Epithelial cell of proximal tubule (primary cell): ENCODE data around the gene DTNB. TPM values are rescaled to one million over a fixed set of nuclear protein-coding genes. Genes with fewer than 3 reads are reported as not detected.

Experiments used
- DNase-seq: peaks from one replicate; pipeline ENCODE4 v3.0.0-alpha.2; 2011; ENCODE audit warnings: low read depth
- H3K4me3 ChIP-seq: 2 replicates; pipeline ENCODE4 v1.5.1; 2011; ENCODE audit warnings: low read depth, mild to moderate bottlenecking, low read length
- total RNA-seq: library from RNA; depleted of rRNA; stranded (reverse); fragments of >200 nt; gene quantifications from 2 replicates; pipeline ENCODE4 v1.2.3, GENCODE V29; 2015
- TF ChIP-seq, protein P1 (sequence below): conservative IDR thresholded peaks from 2 replicates; pipeline ENCODE4 v1.5.1; 2012; ENCODE audit warnings: low read depth, mild to moderate bottlenecking, low read length

The DTNB gene
- total RNA-seq, 1 donor from 2014 or later = 4.8 TPM

DNA sequence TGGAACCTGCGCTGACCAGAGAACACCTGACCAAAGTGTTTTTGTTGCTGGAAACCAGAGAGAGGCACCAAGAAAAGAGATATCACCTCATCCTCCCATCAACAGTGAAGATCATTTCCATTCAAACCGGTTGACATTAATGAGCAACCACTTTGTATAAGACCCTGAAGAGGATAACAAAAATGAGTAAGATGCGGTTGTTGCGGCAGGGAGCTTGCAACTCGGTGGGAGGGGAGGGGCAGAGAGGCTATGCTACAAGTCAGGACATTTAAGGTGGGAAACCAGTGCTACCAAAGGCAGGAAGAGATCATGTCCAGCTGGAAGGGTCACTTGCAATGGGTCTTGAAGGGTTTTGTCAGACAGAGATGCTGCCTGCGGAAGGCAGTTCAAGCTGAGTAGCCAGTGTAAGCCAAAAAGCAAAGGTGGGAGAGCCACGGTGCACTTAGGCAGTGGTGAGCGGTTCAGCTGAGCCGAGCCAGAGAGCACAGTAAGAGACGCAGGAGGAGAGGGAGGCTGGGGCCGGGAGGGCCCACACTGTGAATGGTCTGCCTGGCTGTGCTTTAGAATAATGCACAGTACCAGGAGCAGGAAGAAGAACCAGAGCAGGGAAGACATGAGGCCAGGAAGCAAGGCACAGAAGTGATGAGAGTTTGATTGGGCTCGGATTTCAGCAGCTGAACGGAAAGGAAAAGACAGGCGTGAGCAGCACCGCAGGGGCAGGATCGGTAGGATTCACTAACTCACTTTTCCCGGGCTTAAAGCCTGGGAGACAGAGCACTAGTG is 24.4 kb upstream of the DTNB start:
- TF ChIP-seq, protein P1, sequence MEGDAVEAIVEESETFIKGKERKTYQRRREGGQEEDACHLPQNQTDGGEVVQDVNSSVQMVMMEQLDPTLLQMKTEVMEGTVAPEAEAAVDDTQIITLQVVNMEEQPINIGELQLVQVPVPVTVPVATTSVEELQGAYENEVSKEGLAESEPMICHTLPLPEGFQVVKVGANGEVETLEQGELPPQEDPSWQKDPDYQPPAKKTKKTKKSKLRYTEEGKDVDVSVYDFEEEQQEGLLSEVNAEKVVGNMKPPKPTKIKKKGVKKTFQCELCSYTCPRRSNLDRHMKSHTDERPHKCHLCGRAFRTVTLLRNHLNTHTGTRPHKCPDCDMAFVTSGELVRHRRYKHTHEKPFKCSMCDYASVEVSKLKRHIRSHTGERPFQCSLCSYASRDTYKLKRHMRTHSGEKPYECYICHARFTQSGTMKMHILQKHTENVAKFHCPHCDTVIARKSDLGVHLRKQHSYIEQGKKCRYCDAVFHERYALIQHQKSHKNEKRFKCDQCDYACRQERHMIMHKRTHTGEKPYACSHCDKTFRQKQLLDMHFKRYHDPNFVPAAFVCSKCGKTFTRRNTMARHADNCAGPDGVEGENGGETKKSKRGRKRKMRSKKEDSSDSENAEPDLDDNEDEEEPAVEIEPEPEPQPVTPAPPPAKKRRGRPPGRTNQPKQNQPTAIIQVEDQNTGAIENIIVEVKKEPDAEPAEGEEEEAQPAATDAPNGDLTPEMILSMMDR = no peak
- DNase-seq = no peak
- H3K4me3 ChIP-seq = no peak overlapping the region

DNA sequence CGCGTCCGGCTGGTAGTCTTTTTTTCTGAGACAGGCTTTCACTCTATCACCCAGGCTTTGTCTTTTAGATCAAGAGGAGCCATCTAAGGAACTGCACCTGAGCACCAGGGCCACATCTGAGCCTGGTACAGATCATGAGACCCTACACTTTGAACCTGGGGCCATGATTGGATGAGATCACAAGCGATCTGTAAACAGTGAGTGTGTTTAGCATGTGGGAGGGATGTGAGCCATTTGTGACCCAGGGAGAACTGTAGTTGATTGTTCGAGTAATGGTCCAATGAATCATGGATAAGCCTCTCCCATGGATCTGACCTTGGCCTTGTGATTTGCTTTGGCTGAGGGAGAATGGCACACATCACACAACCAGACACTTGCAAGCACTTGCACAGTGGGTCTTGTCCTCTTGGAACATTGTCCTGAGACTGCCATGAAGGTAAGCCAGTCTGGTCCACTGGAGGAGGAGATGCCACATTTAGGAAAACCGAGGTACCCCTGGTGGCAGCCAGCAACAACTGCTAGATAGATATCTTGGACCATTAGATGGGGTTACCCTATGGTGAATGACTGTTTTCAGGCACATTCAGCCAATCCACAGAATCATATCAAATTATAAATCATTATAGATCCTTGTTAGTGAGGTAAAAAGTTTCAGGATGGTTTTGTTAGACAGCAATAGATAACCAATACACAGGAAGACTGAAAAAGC is 19.5 kb upstream of the DTNB start:
- no peak overlapping the region for H3K4me3 ChIP-seq
- no peak for DNase-seq
- TF ChIP-seq, protein P1 = no peak

DNA sequence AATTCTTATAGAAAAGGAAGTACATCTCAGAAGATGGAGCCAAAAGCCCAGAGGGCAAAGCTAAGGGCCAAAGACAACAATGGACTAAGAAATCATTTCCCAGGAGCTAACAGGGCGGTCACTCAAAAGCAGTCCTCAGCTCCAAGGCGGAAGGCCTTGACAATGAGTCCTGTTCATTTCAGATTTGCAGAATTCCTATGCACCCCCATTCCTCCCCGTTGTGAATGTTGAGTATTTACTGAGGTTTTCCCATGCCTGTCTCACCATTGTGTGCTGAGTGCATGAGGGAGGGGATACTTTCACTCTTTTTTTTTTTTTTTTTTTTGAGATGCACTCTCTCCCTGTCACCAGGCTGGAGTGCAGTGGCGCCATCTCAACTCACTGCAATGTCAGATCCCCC is 18.8 kb upstream of the DTNB start:
- TF ChIP-seq, protein P1 = no peak
- H3K4me3 ChIP-seq = no peak overlapping the region
- no peak for DNase-seq

DNA sequence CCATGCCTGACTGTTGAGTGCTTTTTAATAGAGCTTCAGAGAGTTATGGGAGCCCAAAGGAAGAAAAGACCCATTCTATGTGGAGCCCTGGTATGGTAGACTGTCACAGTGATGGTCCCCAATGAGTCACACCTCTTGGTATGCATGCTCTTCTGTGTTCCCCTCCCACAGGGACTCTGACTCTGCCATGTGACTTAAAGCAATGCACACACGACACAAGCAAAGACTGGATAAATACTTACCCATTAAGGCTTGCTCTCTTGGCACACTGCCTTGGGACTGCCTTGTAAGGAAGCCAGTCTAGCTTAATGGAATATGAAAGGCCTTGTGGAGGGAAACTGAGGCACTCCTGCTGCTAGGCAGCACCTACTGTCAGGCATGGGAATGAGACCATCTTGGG is 16.7 kb upstream of the DTNB start:
- no peak for DNase-seq
- TF ChIP-seq, protein P1 = no peak
- no peak overlapping the region for H3K4me3 ChIP-seq

DNA sequence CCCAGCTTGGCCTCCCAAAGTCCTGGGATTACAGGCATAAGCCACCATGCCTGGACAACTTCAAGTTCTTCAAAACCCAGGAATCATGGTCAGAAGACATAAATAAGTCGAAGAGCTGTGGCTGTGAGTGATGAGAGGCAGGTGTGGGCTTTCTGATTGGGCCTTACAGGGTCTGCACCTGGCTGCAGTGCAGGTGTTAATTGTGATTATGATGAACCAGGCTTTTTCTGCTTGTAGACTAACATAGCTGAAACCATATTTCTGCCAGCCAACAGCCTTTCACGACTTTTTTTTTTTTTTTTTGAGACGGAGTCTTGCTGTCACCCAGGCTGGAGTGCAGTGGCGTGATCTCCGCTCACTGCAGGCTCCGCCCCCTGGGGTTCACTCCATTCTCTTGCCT is 14.9 kb upstream of the DTNB start:
- TF ChIP-seq, protein P1 = no peak
- no peak overlapping the region for H3K4me3 ChIP-seq
- DNase-seq = no peak

DNA sequence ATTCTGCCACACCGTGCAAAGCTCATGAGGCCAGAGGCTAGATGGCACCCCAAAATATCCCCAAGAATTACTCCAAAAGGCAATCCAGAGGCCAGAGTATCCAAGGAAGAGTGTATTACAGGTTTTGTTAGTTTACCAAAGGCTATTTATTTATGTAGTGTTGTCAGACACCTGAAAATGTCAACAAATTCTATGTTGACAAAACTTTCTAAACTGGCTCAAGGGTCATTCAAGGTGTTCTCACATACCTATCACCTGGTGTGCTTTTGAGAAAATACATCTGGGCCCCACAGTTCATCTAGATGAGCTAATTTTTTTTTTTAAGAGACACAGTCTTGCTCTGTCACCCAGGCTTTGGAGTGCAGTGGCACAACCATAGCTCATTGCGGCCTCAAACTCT is 12.4 kb upstream of the DTNB start:
- DNase-seq = no peak
- H3K4me3 ChIP-seq = no peak overlapping the region
- TF ChIP-seq, protein P1 = no peak
